ENCODE results near the gene PTGIS. TPM values are rescaled to one million over a fixed set of nuclear protein-coding genes. Genes with fewer than 3 reads are reported as not detected.

Gene PTGIS
- total and polyA plus RNA-seq, 2 donors (not counting 1 experiment from before 2014, with no cell fraction given), result not detected

- Mint-ChIP-seq H3K9me3 (ENCODE audit: insufficient read depth) (no peaks in the 10 kb centered on the region), H3K27ac (no peak overlapping the region), H3K27me3 (peaks cover 24% of the 10 kb centered on the region), H3K4me3 (no peak overlapping the region), H3K4me1 (no peaks in the 10 kb centered on the region)
- H3K27ac ChIP-seq (ENCODE audit: low read length in 2 of 2), result no peak overlapping the region
- H3K36me3 ChIP-seq (replicated peaks in 1 of 2; ENCODE audit: control extremely low read depth in 1 of 2, control insufficient read depth in 1 of 2, extremely low read depth in 1 of 2, insufficient read depth in 2 of 2, low read length in 1 of 2), result no peaks in the 10 kb centered on the region
- WGBS (ENCODE audit: insufficient coverage), result 90% methylated on average over 5 of the region's 5 CpGs
- no peak overlapping the region for H3K4me2 ChIP-seq (replicated peaks; ENCODE audit: low read depth, low read length, poor library complexity, severe bottlenecking)
- POLR2A ChIA-PET, result no interaction called here
- no peaks in the 10 kb centered on the region for H3K79me2 ChIP-seq (ENCODE audit: control insufficient read depth, insufficient read depth, low read length)
- H3K9ac ChIP-seq (ENCODE audit: low read length), result no peak overlapping the region
- H2AFZ ChIP-seq (ENCODE audit: insufficient read depth, low read depth, low read length, poor library complexity, severe bottlenecking), result no peak overlapping the region
- H3K4me1 ChIP-seq (ENCODE audit: control insufficient read depth in 2 of 2, insufficient read depth in 2 of 2, low read length in 2 of 2), result no peaks in the 10 kb centered on the region
- intact Hi-C loops (cut with micrococcal nuclease), result no loop called here
- H3K27me3 ChIP-seq (replicated peaks in 1 of 4; ENCODE audit: control extremely low read depth in 1 of 4, control insufficient read depth in 3 of 4, insufficient read depth in 4 of 4, low read length in 3 of 4), result peaks cover 0 to 19% (median 5%) of the 10 kb centered on the region in 4 experiments
- TF ChIP-seq, protein P1, sequence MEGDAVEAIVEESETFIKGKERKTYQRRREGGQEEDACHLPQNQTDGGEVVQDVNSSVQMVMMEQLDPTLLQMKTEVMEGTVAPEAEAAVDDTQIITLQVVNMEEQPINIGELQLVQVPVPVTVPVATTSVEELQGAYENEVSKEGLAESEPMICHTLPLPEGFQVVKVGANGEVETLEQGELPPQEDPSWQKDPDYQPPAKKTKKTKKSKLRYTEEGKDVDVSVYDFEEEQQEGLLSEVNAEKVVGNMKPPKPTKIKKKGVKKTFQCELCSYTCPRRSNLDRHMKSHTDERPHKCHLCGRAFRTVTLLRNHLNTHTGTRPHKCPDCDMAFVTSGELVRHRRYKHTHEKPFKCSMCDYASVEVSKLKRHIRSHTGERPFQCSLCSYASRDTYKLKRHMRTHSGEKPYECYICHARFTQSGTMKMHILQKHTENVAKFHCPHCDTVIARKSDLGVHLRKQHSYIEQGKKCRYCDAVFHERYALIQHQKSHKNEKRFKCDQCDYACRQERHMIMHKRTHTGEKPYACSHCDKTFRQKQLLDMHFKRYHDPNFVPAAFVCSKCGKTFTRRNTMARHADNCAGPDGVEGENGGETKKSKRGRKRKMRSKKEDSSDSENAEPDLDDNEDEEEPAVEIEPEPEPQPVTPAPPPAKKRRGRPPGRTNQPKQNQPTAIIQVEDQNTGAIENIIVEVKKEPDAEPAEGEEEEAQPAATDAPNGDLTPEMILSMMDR (IDR thresholded peaks at IDR 0.05), result no peak
- no peak for TF ChIP-seq EZH2 (IDR thresholded peaks at IDR 0.05; ENCODE audit: borderline replicate concordance, insufficient read depth, low read depth, low read length, poor library complexity, severe bottlenecking)
- H3K9me3 ChIP-seq (ENCODE audit: control extremely low read depth in 1 of 3, control insufficient read depth in 2 of 3, insufficient read depth in 1 of 3, low read length in 2 of 3), result no peaks in the 10 kb centered on the region
- no peak for DNase-seq
- CTCF ChIA-PET, result interaction anchor here (0.7 kb wide), 1 partner anchor 38 kb away, joined by 4 read pairs; no protein-coding TSS in a partner anchor
- no peaks in the 10 kb centered on the region for H4K20me1 ChIP-seq (ENCODE audit: control insufficient read depth, insufficient read depth, low read length, poor library complexity, severe bottlenecking)
- no peak overlapping the region for H3K4me3 ChIP-seq (ENCODE audit: control extremely low read depth in 1 of 5, extremely low read depth in 1 of 5, insufficient read depth in 1 of 5, low read depth in 2 of 5, low read length in 4 of 5)
- no peak for ATAC-seq (ENCODE audit: low read depth)
These were observed 7.7 kb upstream of the PTGIS start for GRCh38 chr20:49575551-49576060.

DNA sequence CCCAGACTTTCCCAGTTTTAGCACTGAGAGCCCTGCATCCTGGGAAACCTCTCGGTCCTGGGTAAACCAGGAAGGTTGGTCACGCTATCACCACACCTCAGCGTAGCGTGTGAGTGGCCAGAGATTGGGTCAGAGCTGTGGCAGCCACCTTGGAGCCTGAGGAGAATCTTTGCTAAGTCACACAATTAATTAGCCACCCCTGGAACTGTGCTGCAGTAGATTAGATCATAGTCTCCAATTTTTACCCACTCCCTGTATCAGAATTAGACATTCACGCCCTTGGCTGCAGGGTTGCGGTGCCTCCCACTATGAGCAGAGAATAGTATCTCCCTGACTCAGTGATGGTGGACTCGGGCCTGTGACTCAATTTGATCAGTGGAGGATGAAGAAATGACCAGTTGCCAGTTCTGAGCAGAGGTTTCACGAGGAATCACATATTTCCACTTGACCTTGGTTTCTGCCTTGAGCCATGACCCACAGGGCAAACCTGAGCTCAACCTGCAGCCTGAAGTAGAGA, 6.0 kb upstream of the PTGIS start:
- no peak overlapping the region for H3K27ac ChIP-seq (ENCODE audit: low read length in 2 of 2)
- no peaks in the 10 kb centered on the region for H3K9me3 ChIP-seq (ENCODE audit: control extremely low read depth in 1 of 3, control insufficient read depth in 2 of 3, insufficient read depth in 1 of 3, low read length in 2 of 3)
- H3K27ac Mint-ChIP-seq, result no peak overlapping the region
- intact Hi-C loops (cut with micrococcal nuclease), result no loop called here
- no peak overlapping the region for H3K4me3 ChIP-seq (ENCODE audit: control extremely low read depth in 1 of 5, extremely low read depth in 1 of 5, insufficient read depth in 1 of 5, low read depth in 2 of 5, low read length in 4 of 5)
- H3K4me1 Mint-ChIP-seq, result no peaks in the 10 kb centered on the region
- DNase-seq (no peak), ATAC-seq (ENCODE audit: low read depth) (no peak)
- H4K20me1 ChIP-seq (ENCODE audit: control insufficient read depth, insufficient read depth, low read length, poor library complexity, severe bottlenecking), result no peaks in the 10 kb centered on the region
- TF ChIP-seq EZH2 (IDR thresholded peaks at IDR 0.05; ENCODE audit: borderline replicate concordance, insufficient read depth, low read depth, low read length, poor library complexity, severe bottlenecking), result no peak
- TF ChIP-seq, protein P1 (IDR thresholded peaks at IDR 0.05), result no peak
- no peak overlapping the region for H3K4me3 Mint-ChIP-seq
- CTCF ChIA-PET, result no interaction called here
- H3K9me3 Mint-ChIP-seq (ENCODE audit: insufficient read depth), result no peaks in the 10 kb centered on the region
- H3K79me2 ChIP-seq (ENCODE audit: control insufficient read depth, insufficient read depth, low read length), result no peaks in the 10 kb centered on the region
- no peak overlapping the region for H2AFZ ChIP-seq (ENCODE audit: insufficient read depth, low read depth, low read length, poor library complexity, severe bottlenecking)
- H3K27me3 ChIP-seq (replicated peaks in 1 of 4; ENCODE audit: control extremely low read depth in 1 of 4, control insufficient read depth in 3 of 4, insufficient read depth in 4 of 4, low read length in 3 of 4), result peaks cover 0 to 26% (median 11%) of the 10 kb centered on the region in 4 experiments
- POLR2A ChIA-PET, result no interaction called here
- no peaks in the 10 kb centered on the region for H3K4me1 ChIP-seq (ENCODE audit: control insufficient read depth in 2 of 2, insufficient read depth in 2 of 2, low read length in 2 of 2)
- no peak overlapping the region for H3K4me2 ChIP-seq (replicated peaks; ENCODE audit: low read depth, low read length, poor library complexity, severe bottlenecking)
- H3K9ac ChIP-seq (ENCODE audit: low read length), result no peak overlapping the region
- no peaks in the 10 kb centered on the region for H3K36me3 ChIP-seq (replicated peaks in 1 of 2; ENCODE audit: control extremely low read depth in 1 of 2, control insufficient read depth in 1 of 2, extremely low read depth in 1 of 2, insufficient read depth in 2 of 2, low read length in 1 of 2)
- 89% methylated on average over 7 of the region's 8 CpGs for WGBS (ENCODE audit: insufficient coverage)
- H3K27me3 Mint-ChIP-seq, result peaks cover 39% of the 10 kb centered on the region
